Thyroid gland (tissue), 4 donors: ENCODE results near the gene ANKRD12.

Experiments
- CTCF ChIP-seq, 6 experiments: fragments of 200-600 bp in 3 of 6; fragments of 450-650 bp in 3 of 6; sonication (generic) in 3 of 6; IDR thresholded peaks; one replicate each; pipeline ENCODE4 v1.5.1; 2016 to 2019; ENCODE audit warnings: antibody characterized with exemption in 6 of 6, mild to moderate bottlenecking in 2 of 6, inconsistent platforms in 1 of 6, moderate library complexity in 1 of 6
- POLR2A ChIP-seq, 2 donors: fragments of 450-650 bp; IDR thresholded peaks; one replicate each; pipeline ENCODE4 v1.6.1; 2017; ENCODE audit warnings: antibody characterized with exemption in 2 of 2, mild to moderate bottlenecking in 2 of 2, moderate library complexity in 1 of 2

- TF ChIP-seq CTCF (IDR thresholded peaks at IDR 0.05) = no peak
- no peak for TF ChIP-seq POLR2A (IDR thresholded peaks at IDR 0.05)
Measured at GRCh38 chr18:9209279-9209678, 72.7 kb downstream of the ANKRD12 start.
